Epithelial cell of proximal tubule (primary cell): Measurements from ENCODE around the gene ACSF3. TPM values are rescaled to one million over a fixed set of nuclear protein-coding genes. Genes with fewer than 3 reads are reported as not detected.
"Not testable (repeated sequence)": the region's sequence is repeated elsewhere in the genome, so short reads cannot be mapped to it uniquely, and the experiment has no call there.

Source experiments
- DNase-seq: peaks from one replicate; pipeline ENCODE4 v3.0.0-alpha.2; 2011; ENCODE audit warnings: low read depth
- H3K4me3 ChIP-seq: 2 replicates; pipeline ENCODE4 v1.5.1; 2011; ENCODE audit warnings: low read depth, mild to moderate bottlenecking, low read length
- CTCF ChIP-seq: conservative IDR thresholded peaks from 2 replicates; pipeline ENCODE4 v1.5.1; 2012; ENCODE audit warnings: low read depth, mild to moderate bottlenecking, low read length
- total RNA-seq: library from RNA; depleted of rRNA; stranded (reverse); fragments of >200 nt; gene quantifications from 2 replicates; pipeline ENCODE4 v1.2.3, GENCODE V29; 2015

ACSF3 gene
- total RNA-seq, 1 donor from 2014 or later, result 16.5 TPM

- DNase-seq, result no peak
- TF ChIP-seq CTCF, result no peak
Observed at GRCh38 chr16:89069920-89070319, 23.7 kb upstream of the ACSF3 start.

GRCh38 chr16:89070590-89070989 lies 23.1 kb upstream of the ACSF3 start:
- no peak for DNase-seq
- H3K4me3 ChIP-seq, result no peak overlapping the region
- no peak for TF ChIP-seq CTCF

More at GRCh38 chr16:89069920-89070319, 23.7 kb upstream of the ACSF3 start:
- no peak overlapping the region for H3K4me3 ChIP-seq

GRCh38 chr16:89071686-89072547 lies 21.7 kb upstream of the ACSF3 start:
- H3K4me3 ChIP-seq, result no peak overlapping the region
- TF ChIP-seq CTCF, result no peak
- no peak for DNase-seq

GRCh38 chr16:89072548-89073130 lies 21.0 kb upstream of the ACSF3 start:
- H3K4me3 ChIP-seq, result no peak overlapping the region
- no peak for DNase-seq
- no peak for TF ChIP-seq CTCF

GRCh38 chr16:89073346-89074071 lies 20.1 kb upstream of the ACSF3 start:
- no peak for TF ChIP-seq CTCF
- DNase-seq, result no peak
- no peak overlapping the region for H3K4me3 ChIP-seq

GRCh38 chr16:89074072-89074674 lies 19.5 kb upstream of the ACSF3 start:
- not testable (repeated sequence) for DNase-seq, H3K4me3 ChIP-seq
